ENCODE measurements around the gene ZFP1. TPM values are rescaled to one million over a fixed set of nuclear protein-coding genes. Genes with fewer than 3 reads are reported as not detected.

ZFP1 gene
- total RNA-seq, 1 donor: 16.2 TPM

DNA sequence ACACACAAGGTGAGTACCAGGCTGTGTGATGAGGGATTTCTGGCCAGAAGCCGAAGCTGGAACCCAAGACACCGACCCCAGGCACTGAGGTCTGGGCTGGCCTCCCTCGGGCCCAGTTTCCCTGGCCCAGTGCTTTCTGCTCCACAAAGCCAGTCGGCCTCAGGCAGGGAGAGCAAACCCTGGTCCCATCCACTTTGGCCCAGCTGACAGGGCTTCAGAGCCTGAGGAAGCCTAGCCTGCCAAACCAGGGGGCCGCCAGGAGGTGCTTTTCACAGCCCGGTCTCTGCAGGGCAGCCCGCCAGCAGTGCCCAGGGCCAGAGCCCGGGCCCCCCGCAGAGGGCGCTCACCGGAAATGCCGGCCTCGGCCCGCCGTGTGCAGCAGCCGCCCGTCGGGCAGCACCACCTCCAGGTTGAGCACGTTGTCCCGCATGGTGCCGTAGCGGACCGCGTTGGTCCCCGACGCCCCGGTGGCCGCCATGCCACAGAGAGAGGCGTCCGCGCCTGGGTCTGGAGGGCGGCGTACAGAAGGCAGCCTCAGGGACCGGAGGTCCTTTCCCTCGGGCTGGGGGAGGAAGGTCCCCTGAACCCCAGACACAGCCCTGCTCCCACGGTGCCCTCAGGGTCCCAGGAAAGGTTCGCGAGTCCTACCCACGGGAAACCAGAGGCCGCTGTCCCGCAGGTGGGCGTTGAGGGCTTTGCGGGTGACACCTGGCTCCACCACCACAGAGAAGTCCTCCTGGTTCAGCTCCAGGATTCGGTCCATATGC lies 34.0 kb upstream of the ZFP1 start:
- DNase-seq (ENCODE audit: low read depth): no peak
- TF ChIP-seq CTCF (IDR thresholded peaks at IDR 0.05; ENCODE audit: insufficient read depth, low read length): no peak
- H3K4me3 ChIP-seq (ENCODE audit: low read depth, low read length): no peak overlapping the region

GRCh38 chr16:75114946-75115825 lies 33.1 kb upstream of the ZFP1 start:
- no peak overlapping the region for H3K4me3 ChIP-seq (ENCODE audit: low read depth, low read length)
- DNase-seq (ENCODE audit: low read depth): no peak
- TF ChIP-seq CTCF (IDR thresholded peaks at IDR 0.05; ENCODE audit: insufficient read depth, low read length): no peak

- TF ChIP-seq CTCF (IDR thresholded peaks at IDR 0.05; ENCODE audit: insufficient read depth, low read length): no peak
- DNase-seq (ENCODE audit: low read depth): peak; percentile 40
- H3K4me3 ChIP-seq (ENCODE audit: low read depth, low read length): peak within 1 kb of the TSS; percentile 47
These were observed 32.0 kb upstream of the ZFP1 start, which contains the start of gene LDHD for GRCh38 chr16:75116081-75116910. Gene LDHD, minus strand, starts transcription at chr16:75116780. Its CDS starts 60 bp downstream, at chr16:75116720.

- no peak overlapping the region for H3K4me3 ChIP-seq (ENCODE audit: low read depth, low read length)
- TF ChIP-seq CTCF (IDR thresholded peaks at IDR 0.05; ENCODE audit: insufficient read depth, low read length): no peak
- DNase-seq (ENCODE audit: low read depth): no peak
These were observed 31.4 kb upstream of the ZFP1 start for GRCh38 chr16:75116911-75117245.

GRCh38 chr16:75118943-75119539 lies 29.3 kb upstream of the ZFP1 start:
- DNase-seq (ENCODE audit: low read depth): no peak
- H3K4me3 ChIP-seq (ENCODE audit: low read depth, low read length): no peak overlapping the region
- no peak for TF ChIP-seq CTCF (IDR thresholded peaks at IDR 0.05; ENCODE audit: insufficient read depth, low read length)

DNA sequence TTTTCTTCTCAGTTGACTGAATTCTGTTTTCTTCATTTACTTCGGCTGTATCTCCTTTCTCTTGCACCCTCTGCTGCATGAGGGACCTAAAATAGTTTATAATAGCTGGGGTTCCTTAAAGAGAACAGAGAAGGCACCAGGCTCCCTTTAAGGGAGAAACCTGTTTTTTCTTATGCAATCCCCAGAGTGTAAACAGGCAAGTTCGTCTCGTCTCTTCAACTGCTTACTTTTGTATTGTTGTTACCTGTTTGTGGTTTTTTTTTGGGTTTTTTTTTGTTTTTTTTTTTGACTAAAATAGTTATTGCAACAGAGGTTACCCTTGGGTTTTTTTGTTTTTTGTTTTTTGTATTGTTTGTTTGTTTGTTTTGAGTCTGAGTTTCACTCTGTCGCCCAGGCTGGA lies 28.1 kb upstream of the ZFP1 start:
- no peak for DNase-seq (ENCODE audit: low read depth)
- no peak for TF ChIP-seq CTCF (IDR thresholded peaks at IDR 0.05; ENCODE audit: insufficient read depth, low read length)
- H3K4me3 ChIP-seq (ENCODE audit: low read depth, low read length): no peak overlapping the region
